ENCODE measurements around the gene ACSL1.
"Not testable (repeated sequence)": the region's sequence is repeated elsewhere in the genome, so short reads cannot be mapped to it uniquely, and the experiment has no call there.

Gene ACSL1

DNA sequence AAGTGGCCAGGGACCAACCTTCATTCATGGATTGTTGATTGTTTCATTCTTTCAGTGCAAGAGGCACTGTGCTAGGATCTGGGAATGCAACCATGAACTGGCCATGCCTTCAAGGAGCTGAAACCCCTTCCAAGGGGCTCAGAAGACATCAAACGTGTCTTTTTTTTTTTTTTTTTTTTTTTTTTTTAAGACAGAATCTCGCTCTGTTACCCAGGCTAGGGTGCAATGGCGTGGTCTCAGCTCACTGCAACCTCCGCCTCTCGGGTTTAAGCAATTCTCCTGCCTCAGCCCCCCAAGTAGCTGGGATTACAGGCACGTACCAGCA, 13.3 kb upstream of the ACSL1 start:
- not testable (repeated sequence) for DNase-seq

DNA sequence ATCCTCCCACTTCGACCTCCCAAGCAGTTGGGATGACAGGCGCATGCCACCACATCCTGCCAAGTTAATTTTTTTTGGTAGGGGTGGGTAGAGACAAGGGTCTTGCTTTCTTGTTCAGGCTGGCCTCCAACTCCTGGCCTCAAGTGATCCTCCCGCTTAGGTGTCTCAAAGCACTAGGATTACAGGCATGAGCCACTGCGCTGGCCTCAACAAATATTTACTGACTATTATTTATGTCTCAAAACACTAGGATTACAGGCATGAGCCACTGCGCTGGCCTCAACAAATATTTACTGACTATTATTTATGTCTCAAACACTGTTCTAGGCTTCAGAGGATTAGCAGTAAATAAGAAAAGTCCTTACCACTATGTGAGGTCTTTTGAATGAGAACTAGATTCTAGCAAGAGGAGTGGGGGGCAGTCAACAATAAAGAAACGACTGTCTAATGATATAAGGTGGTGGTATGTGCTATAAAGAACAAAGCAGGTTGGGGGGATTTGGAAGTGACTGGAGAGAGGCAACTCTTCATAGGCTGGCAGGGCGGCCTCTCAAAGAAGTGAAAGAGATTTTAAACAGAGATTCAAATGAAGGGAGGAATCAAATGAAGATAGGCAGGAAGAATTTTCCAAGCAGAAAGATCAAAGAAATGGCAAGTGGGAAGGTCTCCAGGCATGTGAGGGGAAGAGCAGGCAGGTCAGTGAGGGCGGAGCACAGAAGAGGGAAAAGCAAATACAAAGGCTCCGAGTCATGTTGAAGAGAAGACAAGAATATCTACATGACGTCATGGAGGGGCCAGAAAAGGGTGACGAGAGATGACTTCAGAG, 12.7 kb upstream of the ACSL1 start:
- no peak for DNase-seq

DNA sequence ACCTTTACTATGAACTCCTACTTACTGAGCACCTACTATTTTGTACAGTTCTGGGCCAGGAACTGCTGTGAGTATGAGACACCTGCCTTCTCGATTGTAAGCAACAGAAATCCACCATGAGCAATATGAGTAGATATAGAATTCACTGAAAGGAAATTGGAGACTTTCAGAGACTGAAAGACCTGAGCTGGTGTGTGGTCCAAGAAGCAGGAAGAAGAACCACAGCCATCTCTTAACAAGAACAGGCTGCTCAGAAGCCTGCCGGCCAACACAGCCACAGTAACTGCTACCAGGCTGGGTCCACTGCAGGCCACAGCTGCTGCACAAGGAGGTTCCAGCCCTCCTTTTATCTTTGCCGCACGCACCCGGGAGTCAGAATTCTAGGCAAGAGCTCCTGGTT, 10.8 kb upstream of the ACSL1 start:
- DNase-seq: no peak

DNA sequence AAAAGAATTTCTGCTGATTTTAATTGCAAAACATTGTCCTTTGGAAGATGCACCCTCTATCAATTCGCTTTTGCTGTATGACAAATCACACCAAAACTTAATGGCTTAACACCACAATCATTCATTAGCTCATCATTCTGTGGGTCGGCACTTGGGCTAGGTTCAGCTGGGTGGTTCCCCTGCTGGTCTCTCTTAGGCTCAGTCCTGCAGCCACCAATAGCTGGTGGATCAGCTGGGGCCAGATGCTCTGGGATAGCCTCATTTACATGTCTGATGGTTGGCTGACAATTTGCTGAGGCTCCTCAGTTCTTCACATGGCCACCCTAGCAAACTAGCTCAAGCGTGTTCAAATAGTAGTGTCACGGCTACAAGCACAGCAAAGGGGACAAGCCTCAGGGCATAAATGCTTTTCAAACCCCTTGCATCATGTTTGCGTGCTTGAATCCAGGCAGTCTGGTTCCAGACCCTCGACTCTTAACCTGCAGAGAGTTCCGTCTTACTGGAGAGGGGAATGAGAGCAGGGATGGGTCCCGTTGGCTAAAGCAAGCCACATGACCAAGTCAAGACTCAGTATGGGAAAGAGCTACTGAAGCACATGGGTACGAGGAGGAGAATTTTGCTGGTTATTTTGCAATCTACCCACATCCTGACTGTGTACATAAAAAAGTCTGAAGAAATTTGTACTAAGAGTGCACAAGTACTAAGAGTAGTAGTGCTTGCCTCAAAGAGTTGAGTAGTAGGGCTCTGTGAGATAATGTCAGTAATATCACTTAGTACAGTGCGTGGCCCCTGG, 7.5 kb upstream of the ACSL1 start:
- DNase-seq: peak; percentile 73

DNA sequence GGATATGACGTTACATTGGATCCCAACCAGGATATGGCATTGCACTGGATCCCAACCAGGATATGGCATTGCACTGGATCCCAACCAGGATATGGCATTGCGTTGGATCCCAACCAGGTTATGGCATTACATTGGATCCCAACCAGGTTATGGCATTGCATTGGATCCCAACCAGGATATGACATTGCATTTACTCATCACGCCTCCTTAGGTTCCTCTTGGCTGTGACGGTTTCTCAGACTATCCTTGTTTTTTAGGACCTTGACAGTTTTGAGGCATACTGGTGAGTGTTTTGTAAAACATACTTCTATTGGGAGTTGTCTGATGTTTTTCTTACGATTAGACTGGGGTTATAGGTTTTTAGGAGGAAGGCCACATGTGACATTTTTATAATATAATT, 5.4 kb upstream of the ACSL1 start:
- DNase-seq: no peak

DNA sequence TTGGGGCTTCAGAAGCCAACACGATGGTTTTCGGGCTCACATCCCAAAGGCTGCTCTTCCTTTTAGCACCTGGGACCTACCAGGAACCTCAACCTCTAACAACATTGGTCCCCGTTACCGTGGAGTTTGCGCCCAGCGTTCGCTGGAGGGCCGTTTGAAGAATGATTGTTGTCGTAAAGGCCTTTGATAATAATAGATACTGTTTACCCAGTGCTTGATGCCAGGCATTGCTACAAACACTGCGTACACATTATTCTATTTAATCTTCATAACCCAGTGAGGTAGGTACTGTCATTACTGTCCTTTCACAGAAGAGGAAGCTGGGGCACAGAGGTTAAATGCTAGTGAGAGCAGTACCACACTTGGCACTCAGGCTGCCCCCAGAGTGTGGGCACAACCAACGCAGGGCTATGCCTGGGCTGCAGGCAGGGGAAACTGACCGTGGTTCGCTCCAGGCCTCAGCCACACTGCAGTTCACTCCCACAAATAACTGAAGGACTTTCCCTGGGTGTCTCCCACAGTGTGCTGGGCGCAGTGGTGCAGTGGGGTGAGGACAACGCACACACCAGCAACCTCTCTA, 1.0 kb upstream of the ACSL1 start:
- peak; percentile 71 for DNase-seq

DNA sequence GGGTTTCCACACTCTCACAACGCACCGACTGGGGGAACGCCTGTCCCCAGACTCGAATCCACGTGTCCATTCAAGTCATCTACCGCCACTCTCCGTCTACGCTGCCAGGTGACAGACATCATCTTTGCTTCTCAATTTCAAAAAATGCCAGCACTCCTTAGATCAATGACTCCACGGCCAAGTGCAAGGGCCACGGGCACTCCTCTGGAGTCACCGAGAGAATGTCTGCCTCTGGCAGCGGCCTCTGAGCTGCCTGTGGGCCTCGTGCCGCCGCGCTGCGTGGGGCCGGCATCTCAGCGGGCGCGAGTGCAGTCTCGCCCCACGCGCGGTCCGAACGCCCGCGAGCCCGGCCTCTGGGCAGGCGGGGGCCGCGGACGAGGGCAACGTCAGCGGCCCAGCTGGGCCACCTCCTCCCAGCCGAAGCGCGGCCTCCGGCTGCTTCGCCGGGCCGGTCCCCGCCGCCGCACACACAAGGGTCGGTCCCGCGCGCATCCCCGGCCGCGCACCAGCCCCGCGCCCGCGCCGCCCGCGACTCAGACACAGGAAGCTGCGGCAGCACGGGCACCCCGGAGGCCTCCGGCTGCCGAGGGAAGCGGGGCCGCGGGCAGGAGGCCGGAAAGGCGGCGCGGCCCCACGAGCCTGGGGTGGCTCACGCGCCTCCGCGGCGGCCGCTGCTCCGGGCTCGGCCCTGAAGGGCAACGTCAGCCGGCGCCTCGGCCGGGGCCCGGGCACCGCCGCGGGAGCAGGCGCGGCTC, 450 bp downstream of the ACSL1 start:
- DNase-seq: peak; percentile 45

DNA sequence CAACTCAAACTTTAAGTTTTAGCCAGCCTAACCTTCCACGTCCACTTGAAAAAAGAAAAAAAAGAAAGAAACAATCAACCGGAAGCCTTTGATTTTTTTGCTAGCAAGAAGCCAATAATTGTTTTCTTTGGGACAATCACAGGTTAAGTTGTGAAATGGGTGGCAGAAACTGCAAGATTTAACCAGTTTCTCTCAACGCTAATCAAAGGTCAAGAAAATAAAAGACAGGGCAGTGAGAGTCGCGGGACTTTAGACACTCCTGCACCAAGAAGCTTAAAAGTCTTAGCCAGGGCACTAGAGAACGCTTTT, 1.0 kb downstream of the ACSL1 start:
- no peak for DNase-seq

DNA sequence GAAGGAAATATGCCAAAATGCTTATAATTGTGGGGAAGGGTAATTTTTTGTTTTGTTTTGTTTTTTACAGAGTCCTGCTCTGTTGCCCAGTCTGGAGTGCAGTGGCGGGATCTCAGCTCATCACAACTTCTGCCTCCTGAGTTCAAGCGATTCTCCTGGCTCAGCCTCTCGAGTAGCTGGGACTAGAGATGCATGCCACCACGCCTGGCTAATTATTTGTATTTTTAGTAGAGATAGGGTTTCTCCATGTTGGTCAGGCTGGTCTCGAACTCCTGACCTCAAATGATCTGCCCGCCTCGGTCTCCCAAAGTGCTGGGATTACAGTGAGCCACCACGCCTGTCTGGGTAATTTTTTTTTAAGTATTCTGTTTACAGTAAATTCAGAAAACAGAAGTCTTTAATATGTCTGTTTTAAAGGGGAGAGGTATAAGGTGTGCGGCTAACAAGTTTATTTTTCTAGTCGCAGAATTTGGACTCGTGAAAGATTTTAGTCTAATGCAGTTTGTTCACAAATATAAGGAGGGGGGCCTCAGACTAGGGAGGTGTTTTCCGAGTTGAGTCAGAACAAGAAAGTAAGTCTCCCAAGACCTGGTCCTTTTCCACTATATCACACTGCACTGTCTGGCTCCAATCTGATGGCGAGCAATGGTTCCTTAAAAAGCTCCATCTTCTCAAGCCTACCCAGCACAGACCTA, 1.5 kb downstream of the ACSL1 start:
- DNase-seq: peak; percentile 42

DNA sequence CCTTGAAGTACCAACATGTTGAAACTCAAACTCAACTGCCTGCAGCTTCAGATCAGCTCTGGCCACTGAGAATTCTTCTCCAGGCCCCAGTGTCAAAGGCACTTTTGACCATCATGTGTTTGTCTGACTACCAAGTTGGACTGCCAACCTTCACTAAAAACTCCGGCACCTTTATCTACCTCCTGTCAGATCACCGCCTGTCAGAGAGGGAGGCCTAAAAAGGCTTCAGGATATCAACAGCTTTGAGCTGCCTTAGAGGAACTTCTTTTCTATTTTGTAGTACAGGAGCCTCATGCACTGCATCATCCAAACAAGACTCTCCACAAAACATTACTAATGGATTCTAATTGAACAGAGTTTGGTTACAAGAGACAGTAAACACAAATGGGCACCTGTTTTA, 2.8 kb downstream of the ACSL1 start:
- peak; percentile 40 for DNase-seq

DNA sequence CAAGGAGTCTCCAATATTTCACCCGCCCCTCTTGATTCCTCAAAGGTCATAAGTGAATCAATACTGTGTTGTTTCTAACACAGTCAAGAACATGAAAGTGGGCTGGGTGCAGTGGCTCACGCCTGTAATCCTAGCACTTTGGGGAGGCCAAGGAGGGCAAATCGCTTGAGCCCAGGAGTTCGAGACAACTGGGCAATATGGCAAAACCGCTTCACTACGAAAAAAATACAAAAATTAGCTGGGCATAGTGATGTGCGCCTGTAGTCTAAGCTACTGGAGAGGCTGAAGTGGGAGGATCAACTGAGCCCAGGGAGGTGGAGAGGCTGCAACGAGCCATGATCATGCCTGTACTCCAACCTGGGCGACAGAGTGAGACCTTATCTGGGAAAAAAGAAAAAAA, 3.4 kb downstream of the ACSL1 start:
- no peak for DNase-seq

DNA sequence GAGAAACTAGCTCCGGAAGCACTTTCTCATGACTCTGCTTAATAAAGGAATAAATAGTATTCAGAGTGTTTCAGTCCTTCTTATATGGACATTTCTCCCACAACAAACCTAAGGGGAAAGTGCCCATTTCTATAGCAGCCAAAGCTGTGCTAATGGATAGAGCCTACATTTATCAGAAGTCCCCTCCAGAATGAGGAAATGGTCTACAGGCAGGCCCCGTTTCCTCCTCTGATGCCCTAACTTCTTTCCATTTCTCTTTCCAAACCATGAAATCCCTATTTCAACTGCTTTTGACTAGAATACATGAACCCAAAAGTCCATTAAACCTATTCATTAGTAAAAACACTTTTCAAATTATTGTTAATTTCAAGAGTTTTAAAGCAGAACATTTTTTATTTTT, 4.5 kb downstream of the ACSL1 start:
- DNase-seq: peak; percentile 41

DNA sequence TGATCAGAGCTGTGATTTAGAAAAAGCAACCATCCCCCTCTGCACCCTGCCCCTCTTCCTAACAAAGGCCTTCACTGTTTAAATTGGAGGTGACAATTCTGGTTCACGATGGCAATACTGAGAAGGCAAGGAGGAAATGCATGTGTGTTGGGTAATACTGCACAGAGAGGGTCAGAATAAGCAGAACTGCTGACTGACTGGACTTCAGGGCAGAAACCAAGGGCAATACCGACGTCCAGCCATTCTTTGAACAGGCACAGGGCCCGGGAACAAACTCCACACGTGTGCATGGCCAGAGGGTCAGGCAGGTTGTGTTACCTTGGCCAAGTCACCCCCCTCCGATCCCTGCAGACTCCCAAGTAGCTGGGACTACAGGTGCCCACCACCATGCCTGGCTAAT, 6.0 kb downstream of the ACSL1 start:
- no peak for DNase-seq

DNA sequence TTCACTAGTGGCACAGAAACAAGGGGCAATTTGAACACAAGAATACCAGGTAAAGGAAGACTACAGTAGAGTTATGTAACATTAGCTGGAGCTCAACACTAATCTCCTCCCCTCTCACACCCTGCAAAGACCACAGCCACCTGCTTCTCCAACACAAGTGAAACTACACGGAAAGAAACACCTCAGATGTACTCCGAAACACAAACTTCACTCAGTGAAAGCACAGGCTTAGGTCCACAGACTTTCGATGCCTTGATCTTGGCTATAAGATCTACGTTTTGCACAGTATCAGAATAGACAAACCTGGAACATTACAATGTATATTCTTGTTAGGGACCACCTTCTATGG, 7.6 kb downstream of the ACSL1 start:
- no peak for DNase-seq

DNA sequence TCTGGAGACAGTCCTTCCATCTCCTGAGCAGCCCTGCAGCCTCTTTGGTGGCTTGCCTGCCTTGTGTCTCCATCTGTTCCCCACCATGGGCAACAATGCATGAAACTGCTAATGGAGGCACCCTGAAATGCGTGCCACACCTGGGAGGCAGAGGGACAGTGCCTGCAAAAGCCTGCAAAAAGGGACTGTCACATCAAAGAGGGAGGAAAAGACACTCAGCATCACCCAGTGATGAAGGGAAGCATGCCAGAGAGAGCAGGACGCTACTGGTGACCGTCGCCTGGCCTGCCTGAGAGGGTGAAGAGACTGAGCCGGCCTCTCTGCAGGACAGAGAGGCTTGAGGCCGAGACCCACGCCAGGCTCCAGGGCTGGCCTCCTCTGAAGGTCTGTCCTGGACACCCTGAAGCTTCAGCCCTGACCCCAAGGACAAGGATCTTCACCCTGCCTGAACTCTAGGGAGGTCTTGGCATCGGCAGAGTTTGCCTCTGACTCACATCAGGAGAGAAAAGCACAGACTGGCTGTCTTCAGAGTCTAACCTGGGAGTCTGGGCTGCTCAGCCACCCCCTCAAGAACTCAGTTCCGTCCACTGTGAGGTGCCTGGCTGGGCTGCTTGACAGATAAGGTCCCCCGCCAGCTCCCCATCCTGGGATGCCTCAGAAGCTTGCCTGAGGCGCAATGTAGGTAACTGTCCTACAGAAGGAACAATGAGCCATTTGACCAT, 8.1 kb downstream of the ACSL1 start:
- no peak for DNase-seq

DNA sequence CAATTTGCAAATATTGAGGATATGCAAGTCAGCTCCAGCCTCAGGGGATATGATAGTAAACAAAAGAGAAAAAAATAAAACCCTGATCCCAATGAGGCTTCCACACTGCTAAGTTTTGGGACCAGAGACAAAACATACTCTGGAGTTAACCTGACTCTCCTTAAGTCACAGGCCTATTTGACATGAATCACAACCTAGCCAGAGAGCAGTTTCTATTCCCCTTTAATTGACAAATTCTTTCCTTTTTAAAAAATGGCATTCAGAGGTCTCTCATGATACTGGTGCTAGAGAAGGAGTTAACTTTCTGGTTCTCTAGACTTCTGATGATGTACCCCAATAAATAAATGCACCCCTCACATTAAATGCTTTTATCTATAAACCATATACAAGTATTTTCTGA, 8.8 kb downstream of the ACSL1 start:
- DNase-seq: no peak

DNA sequence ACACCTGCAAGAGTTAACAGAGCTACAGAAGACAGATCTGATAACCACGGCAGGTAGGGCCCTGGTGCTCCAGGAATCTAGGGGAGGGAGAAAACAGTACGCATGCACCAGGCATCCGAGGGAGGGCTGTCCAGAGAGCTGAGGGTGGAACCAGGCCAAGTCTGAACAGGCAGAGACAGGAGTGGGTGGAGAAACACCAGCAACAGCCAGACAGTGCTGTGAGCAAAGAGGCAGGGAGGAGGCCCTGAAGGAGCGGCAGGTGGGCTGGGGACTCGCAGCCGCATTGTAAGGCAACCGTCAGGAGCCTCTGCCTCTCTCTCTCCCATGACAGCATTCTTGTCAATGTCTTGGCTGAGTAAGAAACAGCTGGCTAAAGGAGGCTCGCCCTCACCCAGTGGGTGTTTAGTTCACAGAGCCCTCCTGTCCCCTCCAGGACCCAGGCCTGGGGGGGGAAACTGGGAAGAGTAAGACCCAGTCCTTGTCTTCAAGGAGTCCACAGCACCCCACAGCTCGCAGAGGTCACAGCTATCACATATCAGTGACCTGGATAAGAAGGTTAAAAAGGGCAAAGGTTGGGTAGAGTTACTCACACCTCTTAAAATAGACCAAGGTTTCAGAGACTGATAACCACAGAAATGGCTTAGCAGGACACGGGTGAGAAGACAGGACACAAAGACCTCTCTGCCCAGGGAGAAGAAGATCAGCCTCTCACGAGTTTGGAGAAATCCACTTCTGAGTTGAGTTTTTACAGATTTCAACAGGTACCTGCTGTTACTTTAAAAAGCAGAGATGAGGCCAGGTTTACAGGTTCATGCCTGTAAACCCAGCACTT, 10.5 kb downstream of the ACSL1 start:
- DNase-seq: peak; percentile 81

DNA sequence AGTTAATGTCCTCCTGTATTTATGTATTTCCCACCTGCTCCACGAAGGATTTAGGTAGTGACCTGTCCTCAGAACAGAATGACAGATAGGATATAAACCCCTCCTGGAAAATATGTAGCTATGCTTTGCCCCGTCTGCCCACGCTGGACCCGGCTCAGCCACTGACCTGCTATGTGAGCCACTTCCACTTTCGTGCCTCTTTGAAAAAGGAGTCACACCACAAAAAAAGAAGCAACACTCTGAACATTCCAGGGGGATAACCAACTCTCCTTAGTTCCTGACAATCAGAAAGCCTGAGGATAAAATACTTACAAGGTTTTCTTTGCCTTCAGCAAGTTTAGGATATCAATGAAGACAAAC, 11.1 kb downstream of the ACSL1 start:
- DNase-seq: no peak

DNA sequence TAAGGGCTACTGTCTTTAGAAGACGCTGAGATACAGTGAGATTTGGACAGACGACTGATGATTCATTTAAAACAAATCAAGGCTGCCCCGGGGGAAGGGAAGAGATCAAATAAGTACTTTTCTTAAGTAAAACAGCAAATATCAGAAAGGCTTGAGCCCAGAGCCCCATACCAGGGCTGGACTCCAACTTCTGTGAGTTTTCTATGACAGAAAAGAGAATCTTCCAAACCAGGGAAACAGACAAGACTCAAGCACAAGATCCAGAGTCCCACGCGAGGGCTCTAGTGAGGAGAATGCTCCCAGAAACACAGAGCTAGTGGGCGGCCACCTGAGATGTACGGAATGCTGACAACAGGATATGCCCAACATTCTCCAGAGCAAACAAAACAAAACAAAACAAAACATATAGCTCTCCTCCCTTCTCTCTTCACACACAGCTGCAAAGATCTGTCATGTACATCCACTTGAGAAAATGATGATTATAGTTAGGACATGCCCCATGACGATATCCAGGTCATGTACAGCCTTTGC, 13.1 kb downstream of the ACSL1 start:
- DNase-seq: no peak

DNA sequence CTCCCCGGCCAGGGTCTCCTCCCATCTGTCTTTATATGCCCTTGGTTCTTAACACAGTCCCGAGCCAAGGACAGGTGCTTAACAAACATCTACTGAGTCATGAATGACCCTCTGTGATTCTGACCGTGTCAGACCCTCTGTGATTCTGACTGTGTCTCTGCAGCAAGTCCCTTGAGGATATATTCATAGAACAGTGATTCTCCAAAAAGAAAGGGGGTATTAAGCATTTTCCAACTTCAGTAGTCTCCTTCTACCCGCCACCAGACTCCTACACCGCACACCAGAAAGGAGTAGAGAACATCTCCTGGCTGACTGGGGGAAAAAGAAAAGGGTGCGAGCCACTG, 13.6 kb downstream of the ACSL1 start:
- DNase-seq: no peak

DNA sequence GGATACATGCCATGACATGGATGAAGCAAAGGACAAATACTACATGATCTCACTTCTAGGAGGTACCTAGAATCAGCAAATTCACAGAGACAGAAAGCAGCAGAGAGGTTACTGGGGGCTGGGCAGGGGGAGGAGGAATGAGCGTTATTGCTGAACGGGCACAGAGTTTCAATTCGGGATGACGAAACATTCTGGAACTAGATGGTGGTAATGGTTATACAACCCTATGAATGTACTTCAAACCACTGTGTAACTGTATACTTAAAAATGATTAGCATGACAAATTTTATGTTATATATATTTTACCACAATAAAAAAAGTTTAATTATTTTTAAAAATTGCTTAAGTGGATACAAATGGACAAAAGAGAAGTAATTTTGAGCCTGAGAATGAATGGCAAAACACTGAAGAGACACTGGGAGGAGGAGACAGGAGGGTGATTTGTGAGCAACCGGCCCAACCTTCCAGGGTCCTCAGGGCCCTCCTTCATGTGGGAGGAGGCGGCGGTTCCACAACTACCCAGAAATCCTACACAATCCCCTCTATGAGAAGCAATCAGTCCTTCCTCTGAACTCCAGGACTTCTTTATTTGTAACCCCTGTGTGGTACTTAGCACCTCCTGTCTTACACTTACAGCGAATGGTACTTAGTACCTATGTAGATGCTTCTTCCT, 14.1 kb downstream of the ACSL1 start:
- peak; percentile 84 for DNase-seq

Measured in hematopoietic multipotent progenitor cell treated with erythropoietin and hydrocortisone succinate and interleukin-3 and kit ligand, for 4 days (in vitro differentiated cells).